SIG-M5 treated with dmso at 0.1 percent for 504 hours (cell line): ENCODE data around the gene PABPN1L.
"Not testable (repeated sequence)": the region's sequence is repeated elsewhere in the genome, so short reads cannot be mapped to it uniquely, and the experiment has no call there.

Experiments
- DNase-seq: peaks from one replicate; lab custom pipeline; 2025; ENCODE audit not compliant: unreplicated experiment; lab: John Stamatoyannopoulos, UW

PABPN1L gene

GRCh38 chr16:88901718-88902337, 35.4 kb upstream of the PABPN1L start:
- no peak for DNase-seq

GRCh38 chr16:88900662-88901052, 34.2 kb upstream of the PABPN1L start:
- no peak for DNase-seq

- no peak for DNase-seq
Observed at GRCh38 chr16:88899901-88900661, 33.6 kb upstream of the PABPN1L start.

DNA sequence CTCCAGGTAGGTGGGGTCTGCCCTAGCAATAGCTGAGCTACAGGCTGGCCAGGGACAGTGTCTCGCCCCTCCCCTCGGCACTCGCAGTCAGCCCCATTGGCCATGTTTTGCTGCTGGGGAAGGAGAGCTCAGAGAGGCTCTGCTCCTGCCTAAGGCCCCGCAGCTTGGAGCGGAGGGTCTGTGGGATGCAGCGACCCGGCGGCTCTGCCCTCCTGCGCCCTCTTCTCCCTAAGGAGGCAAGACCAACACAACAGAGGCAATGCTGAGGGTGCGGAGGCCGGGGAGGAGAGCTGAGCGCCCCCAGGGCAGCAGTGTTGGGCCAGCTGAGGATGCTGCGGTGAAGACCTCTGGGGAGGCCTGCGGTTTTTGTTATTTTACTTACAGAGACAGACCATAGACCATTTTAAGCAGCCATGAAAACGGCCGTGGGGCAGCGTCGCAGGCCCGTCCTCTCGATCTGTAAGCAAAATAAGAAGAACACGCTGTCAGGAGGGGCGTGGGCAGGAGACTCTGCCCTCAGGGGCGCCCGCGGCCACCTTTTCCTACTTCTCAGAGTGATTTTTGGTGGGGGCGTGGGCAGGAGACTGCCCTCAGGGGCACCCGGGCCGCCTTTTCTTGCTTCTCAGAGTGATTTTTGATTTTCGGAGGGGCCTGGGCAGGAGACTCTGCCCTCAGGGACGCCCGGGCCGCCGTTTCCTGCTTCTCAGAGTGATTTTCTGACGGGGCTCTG, 31.4 kb upstream of the PABPN1L start:
- no peak for DNase-seq

- DNase-seq: no peak
Observed at GRCh38 chr16:88896238-88897070, 30.0 kb upstream of the PABPN1L start.

DNA sequence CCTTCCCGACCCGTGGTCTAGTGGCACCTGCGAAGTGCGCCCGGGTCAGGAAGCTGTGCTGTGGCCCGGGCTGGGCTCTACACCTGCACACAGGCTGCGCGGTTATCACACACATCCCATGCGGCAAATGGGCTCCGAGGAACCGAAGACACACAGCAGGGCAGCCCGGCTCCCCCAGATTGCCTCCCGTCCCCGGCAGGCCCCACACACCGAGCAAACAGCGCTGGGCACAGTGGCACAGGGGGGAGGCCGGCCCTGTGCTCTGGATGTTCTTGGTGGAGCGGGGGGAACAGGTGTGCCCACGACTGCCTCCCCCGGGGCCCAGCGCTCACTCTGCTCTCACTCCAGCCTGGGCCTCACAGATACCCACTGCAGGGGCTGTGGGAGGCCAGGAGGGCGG, 28.9 kb upstream of the PABPN1L start:
- no peak for DNase-seq

GRCh38 chr16:88894681-88895300, 28.3 kb upstream of the PABPN1L start:
- DNase-seq: no peak

DNA sequence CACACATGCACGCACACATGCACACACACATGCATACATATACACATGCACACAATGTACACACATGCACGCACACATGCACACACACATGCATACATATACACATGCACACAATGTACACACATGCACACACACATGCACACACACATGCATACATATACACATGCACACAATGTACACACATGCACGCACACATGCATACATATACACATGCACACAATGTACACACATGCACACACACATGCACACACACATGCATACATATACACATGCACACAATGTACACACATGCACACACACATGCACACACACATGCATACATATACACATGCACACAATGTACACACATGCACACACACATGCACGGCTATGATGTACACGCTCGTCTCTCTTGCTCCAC, 27.8 kb upstream of the PABPN1L start:
- not testable (repeated sequence) for DNase-seq

DNA sequence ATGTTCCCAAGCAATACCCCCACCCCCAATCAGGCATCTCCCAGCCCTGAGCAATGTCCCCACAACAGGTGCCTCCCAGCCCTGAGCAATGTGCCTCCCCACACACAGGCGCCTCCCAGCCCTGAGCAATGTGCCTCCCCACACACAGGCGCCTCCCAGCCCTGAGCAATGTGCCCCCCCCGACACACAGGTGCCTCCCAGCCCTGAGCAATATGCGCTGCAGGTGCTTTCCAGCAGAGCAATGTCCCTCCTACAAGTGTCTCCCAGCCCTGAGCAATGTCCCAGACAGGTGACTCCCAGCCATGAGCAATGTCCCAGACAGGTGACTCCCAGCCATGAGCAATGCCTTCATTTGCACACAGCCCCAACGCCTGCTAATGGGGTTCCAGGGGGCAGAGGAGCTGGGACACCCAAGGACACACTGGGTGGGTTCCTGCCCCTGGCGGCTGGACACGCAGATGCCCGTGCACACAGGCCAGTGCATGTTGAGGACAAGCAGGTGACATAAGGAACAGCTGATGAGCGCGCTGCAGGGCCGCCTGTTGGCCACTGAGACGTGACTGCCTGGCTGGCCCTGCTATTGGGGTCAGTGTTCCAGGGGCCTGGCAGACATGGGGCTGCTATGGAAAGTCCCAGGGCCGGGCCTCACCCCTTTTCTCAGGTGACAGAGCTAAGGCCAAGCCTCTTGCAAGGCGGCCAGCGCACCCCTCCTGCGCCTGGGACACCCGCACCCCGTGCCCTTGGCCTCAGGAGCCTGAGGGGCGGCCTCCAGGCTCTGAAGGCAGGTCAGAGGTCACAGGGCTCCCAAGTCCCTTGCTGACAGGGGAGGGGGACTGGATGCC, 26.9 kb upstream of the PABPN1L start:
- no peak for DNase-seq

DNA sequence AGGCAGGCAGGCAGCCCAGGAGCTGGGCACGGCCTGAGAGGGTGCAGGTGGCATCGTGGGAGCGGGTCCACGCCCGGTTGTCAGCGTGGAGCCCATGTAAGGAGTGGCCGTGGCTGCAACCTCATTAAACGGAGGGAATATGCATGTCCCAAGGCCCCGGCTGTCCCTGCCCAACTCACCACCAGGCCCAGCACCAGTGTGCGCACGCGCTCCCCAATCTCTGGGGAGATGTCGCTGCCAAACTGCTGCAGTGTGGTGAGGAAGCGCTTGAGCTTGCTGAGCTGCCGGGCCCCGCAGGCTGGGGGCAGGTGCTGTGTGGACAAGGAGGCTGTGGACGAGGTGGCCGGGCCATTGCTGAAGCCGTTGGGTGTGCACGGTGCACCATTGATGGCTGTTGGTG, 25.6 kb upstream of the PABPN1L start:
- DNase-seq: no peak

- DNase-seq: no peak
Observed at GRCh38 chr16:88891083-88891482, 24.6 kb upstream of the PABPN1L start.

- DNase-seq: not testable (repeated sequence)
Observed at GRCh38 chr16:88889702-88890352, 23.4 kb upstream of the PABPN1L start.

DNA sequence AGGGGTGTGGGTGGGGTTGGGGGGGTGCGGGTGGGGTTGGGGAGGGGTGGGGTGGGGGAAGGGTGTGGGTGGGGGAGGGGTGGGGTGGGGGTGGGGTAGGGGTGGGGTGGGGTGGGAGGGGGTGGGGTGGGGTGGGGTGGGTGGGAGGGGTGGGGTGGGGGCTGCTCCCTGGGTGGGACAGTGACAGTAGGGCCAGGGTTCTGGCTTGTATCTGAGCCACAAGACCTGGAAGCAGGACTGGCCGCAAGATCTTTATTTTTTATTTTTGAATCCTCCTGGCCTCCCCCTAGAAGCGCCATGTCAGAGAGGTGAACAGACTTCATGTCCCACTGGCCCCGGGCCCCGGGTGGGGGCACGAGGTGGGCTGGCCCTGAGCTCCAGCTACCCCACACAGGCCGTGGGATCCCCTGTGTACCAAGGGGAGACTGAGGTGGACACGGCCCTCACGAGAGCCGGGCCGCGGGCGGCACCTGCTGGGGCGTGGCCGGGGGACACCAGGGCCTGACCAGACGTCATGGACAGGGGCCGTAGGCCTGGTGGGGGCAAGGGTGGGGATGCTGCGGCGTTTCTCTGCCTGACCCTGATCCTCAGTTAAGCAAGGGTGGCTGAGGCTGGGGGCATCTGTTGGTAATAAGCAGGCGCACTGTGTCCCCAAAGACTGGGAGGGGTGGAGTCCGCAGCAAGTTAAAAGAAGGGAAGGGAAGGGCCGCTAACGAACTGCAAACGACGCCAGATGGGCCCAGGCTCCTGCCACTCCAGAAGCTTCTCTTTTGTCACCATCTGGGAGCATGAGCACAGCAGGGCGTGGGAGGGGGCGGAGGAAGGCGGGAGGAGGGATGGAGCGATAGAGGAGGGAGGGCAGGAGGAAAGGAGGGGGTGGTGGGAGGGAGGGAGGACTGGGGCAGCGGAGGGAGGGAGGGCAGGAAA, 22.3 kb upstream of the PABPN1L start:
- DNase-seq: no peak

DNA sequence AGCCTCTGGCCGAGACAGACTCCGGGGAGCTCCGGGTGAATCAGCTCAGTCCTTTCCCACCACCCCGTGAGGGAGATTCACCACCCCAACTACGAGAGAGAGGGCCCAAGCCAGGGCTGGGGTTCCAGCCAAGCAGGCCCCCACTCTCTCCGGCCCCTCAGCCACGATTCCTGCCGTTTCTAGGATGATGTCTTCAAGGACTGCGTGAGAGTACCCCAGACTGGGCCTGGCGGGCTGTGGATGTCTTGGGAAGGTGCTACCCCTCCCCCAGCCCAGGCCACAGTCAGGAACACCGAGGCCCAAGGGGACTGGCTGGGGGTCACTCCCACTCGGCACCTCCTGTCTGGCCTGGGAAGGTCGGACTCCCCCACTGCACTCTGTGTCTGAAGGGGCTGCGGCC, 21.6 kb upstream of the PABPN1L start:
- no peak for DNase-seq

DNA sequence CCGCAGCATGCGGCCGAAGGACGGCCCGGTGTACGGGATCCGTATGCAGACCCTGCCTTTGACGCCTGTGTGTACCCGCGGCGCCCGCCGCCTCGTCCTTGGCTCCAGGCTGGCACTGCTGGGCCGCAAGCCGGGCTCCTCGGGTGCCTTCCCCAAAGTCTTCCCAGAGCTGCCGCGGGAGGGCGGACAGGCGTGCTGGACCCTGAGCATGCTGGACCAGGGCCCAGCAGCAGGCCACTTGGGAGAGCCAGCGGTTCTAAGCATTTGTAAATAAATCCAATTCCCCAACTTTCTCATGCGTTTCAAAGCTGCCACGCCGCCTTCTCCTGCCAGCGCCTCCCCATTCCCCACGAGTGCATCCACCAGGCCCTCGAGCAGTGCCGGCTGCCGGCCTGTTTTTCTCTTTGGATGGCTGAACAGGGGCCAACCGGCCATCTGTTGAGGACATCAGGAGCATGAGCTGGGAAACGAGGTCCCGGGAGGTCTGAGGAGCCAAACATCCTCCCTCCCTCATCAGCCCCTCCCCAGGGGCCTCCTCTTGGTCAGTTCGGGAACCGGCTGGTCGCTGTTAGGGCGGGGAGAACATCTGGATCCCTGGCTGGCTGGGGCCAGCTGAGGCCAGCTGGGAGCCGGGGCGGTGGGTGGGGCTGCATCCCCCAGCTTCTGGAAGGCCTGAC, 20.5 kb upstream of the PABPN1L start:
- DNase-seq: no peak

- DNase-seq: no peak
Observed at GRCh38 chr16:88886420-88886844, 20.0 kb upstream of the PABPN1L start.

- no peak for DNase-seq
Observed at GRCh38 chr16:88885693-88886280, 19.3 kb upstream of the PABPN1L start.
